ENCODE data around the gene CPNE6. TPM values are rescaled to one million over a fixed set of nuclear protein-coding genes. Genes with fewer than 3 reads are reported as not detected.

CPNE6 gene
- polyA plus RNA-seq, 2 of the 4 experiments (the other 2 are of a cell fraction) = not detected

- Histone ChIP-seq H3K4me1 (no peaks in the 10 kb centered on the region), H3K9me3 (no peaks in the 10 kb centered on the region), H3K4me2 (no peak overlapping the region), H3K4me3 (no peak overlapping the region), H3K27ac (no peak overlapping the region)
- WGBS (ENCODE audit: missing lambda C conversion rate) = 64% methylated on average over 10 of the region's 10 CpGs
- DNase-seq (ENCODE audit: low read depth in 1 of 2, low spot score in 1 of 2) = no peak
- TF ChIP-seq USF2 (IDR thresholded peaks at IDR 0.05) (no peak), ESRRA (IDR thresholded peaks at IDR 0.05; ENCODE audit: borderline replicate concordance, low read length) (no peak), HOXB13 (CRISPR knock-in tag; IDR thresholded peaks at IDR 0.05; ENCODE audit: low read depth) (no peak), CHD2 (IDR thresholded peaks at IDR 0.05; ENCODE audit: low read length, partially characterized antibody) (no peak), FOSL2 (IDR thresholded peaks at IDR 0.05) (no peak), FOSL2 (CRISPR knock-in tag; IDR thresholded peaks at IDR 0.05) (no peak), KDM5A (IDR thresholded peaks at IDR 0.05) (no peak), TFCP2L1 (CRISPR knock-in tag; IDR thresholded peaks at IDR 0.05) (no peak), FOXS1 (CRISPR knock-in tag; IDR thresholded peaks at IDR 0.05) (no peak), CBX2 (IDR thresholded peaks at IDR 0.05; ENCODE audit: borderline replicate concordance, low read depth) (no peak), E2F6 (IDR thresholded peaks at IDR 0.05; ENCODE audit: borderline replicate concordance, low read depth) (no peak), MYC (IDR thresholded peaks at IDR 0.05; ENCODE audit: borderline replicate concordance, low read length) (no peak), ZFP36 (IDR thresholded peaks at IDR 0.05; ENCODE audit: borderline replicate concordance, partially characterized antibody) (no peak), MAX (IDR thresholded peaks at IDR 0.05) (no peak), ZSCAN20 (CRISPR knock-in tag; IDR thresholded peaks at IDR 0.05) (no peak)
- ATAC-seq = no peak
- ChIA-PET CTCF (interaction anchor here (1.2 to 15.8 kb wide), 8 partner anchors 11 to 100 kb away, joined by 3 to 405 read pairs (median 57); partner anchors contain the start of genes CPNE6, IRF9 and PCK2), POLR2A (no interaction called here)
- no peak for FAIRE-seq
Observed at GRCh38 chr14:24060443-24060842, 10.9 kb upstream of the CPNE6 start.

GRCh38 chr14:24060984-24061913 lies 10.1 kb upstream of the CPNE6 start:
- ChIA-PET POLR2A (no interaction called here), CTCF (interaction anchor here (0.9 to 15.8 kb wide), 9 partner anchors 9 to 235 kb away, joined by 3 to 405 read pairs (median 5); partner anchors contain the start of genes CPNE6, IRF9 and PCK2)
- H3K27ac ChIP-seq = no peak overlapping the region
- no peak overlapping the region for H3K4me3 ChIP-seq
- H3K4me2 ChIP-seq = no peak overlapping the region
- WGBS (ENCODE audit: missing lambda C conversion rate) = 72% methylated on average over 7 of the region's 7 CpGs
- no peak for ATAC-seq
- no peak for FAIRE-seq
- DNase-seq (ENCODE audit: low read depth in 1 of 2, low spot score in 1 of 2) = no peak
- no peaks in the 10 kb centered on the region for H3K4me1 ChIP-seq
- no peaks in the 10 kb centered on the region for H3K9me3 ChIP-seq
- TF ChIP-seq CHD4 (IDR thresholded peaks at IDR 0.05; ENCODE audit: borderline replicate concordance) (no peak), ATOH8 (CRISPR knock-in tag; IDR thresholded peaks at IDR 0.05; ENCODE audit: low read depth) (no peak), JUNB (IDR thresholded peaks at IDR 0.05) (no peak), RCOR1 (IDR thresholded peaks at IDR 0.05; ENCODE audit: low read depth, low read length) (no peak), ELK1 (IDR thresholded peaks at IDR 0.05; ENCODE audit: low read depth, low read length) (no peak), CEBPB (IDR thresholded peaks at IDR 0.05) (no peak), HOXA7 (CRISPR knock-in tag; IDR thresholded peaks at IDR 0.05) (no peak), REST (IDR thresholded peaks at IDR 0.05) (no peak), PBX3 (IDR thresholded peaks at IDR 0.05) (no peak), EP300 (IDR thresholded peaks at IDR 0.05) (no peak), HDAC2 (IDR thresholded peaks at IDR 0.05) (no peak), NPAS2 (CRISPR knock-in tag; IDR thresholded peaks at IDR 0.05; ENCODE audit: borderline replicate concordance) (no peak)

All from A549 (cell line).